GM10266 (cell line): ENCODE data around the gene TCIRG1.

Source experiments
- DNase-seq: peaks from one replicate; pipeline ENCODE4 v3.0.0; 2012; ENCODE audit errors: extremely low spot score
- TF ChIP-seq, protein P1 (sequence below): IDR thresholded peaks from 2 replicates; pipeline ENCODE4 v1.5.1; 2012; ENCODE audit warnings: mild to moderate bottlenecking, low read depth; ENCODE audit not compliant: control insufficient read depth, insufficient read depth; ENCODE audit errors: missing control alignments

TCIRG1 gene

DNA sequence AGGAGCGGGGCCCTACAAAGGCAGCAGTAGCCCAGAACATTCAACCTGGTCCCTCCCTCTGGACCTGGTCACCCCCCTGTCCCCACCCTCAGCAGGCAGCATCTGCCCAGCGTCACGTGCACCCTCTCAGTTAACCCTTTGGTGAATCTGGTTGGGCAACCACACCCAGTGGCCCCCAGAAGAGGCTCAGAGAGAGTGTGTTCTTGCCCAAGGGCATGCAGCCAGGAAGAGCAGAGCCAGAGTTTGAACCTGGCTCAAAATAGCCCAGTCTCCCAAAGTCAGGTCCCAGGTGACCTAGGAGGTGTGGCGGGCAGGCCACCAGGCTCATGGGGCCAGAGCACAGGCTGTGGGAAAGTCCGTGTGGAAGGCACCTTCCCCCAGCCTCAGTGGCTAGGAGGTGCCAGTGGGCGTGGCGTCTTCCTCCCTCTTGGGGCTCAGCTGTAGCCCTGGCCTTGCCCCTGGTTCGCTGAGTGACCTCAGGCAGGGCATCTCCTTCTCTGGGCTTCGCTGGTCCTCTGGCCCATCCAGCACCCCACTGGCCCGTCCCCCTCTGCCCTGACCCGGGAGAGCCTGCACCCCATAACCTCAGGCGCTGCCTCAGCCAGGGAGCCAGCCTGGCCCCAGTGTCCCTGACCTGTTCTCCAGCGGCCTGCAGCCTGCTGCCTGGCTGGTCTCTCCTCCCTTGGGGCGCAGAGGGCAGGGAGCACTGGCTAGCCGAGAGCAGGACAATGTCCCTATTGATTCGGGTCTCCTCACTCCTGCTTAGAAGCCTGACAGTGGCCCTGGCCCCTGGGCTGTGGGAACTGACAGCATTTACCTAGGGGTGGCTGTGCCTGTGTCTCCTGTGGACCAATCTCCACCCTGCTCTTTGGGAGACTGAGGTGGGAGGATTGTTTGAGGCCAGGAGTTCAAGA, 21.7 kb upstream of the TCIRG1 start:
- DNase-seq: no peak
- TF ChIP-seq, protein P1, sequence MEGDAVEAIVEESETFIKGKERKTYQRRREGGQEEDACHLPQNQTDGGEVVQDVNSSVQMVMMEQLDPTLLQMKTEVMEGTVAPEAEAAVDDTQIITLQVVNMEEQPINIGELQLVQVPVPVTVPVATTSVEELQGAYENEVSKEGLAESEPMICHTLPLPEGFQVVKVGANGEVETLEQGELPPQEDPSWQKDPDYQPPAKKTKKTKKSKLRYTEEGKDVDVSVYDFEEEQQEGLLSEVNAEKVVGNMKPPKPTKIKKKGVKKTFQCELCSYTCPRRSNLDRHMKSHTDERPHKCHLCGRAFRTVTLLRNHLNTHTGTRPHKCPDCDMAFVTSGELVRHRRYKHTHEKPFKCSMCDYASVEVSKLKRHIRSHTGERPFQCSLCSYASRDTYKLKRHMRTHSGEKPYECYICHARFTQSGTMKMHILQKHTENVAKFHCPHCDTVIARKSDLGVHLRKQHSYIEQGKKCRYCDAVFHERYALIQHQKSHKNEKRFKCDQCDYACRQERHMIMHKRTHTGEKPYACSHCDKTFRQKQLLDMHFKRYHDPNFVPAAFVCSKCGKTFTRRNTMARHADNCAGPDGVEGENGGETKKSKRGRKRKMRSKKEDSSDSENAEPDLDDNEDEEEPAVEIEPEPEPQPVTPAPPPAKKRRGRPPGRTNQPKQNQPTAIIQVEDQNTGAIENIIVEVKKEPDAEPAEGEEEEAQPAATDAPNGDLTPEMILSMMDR: no peak

DNA sequence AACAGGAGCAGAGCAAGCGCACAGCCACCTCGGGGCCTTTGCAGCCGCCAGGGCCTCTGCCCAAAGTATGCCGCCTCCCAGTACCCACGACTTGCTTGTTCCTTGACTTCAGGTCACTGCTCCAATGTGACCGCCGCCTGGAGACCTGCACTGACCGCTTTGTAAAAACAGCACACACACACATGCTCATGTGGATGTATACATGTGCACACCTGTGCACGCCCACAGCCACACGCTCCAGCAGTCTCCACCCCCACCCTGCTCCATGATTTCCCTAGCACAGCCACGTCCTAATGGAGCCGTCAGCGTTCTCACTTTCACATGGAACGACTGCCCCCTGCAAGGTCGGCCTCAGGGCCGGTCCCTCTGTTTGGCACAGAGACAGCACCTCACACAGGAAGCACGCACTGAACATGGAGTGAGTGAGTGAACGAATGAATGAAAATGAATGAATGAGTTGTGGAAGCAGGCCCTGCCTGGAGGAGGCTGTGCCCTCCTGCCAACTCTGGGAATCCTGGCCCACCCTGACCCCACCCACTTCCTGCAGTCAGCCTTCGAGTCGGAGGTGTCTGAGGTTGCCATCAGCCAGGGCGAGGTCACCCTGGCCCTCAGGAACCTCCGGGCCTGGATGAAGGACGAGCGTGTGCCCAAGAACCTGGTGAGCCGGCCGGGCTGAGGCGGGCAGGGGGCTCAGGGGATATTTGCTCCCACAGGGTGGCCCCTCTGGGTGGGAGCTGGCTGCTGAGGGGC, 20.7 kb upstream of the TCIRG1 start:
- no peak for DNase-seq
- TF ChIP-seq, protein P1: no peak

- TF ChIP-seq, protein P1: no peak
These were observed 20.1 kb upstream of the TCIRG1 start for GRCh38 chr11:68018730-68019190.

DNA sequence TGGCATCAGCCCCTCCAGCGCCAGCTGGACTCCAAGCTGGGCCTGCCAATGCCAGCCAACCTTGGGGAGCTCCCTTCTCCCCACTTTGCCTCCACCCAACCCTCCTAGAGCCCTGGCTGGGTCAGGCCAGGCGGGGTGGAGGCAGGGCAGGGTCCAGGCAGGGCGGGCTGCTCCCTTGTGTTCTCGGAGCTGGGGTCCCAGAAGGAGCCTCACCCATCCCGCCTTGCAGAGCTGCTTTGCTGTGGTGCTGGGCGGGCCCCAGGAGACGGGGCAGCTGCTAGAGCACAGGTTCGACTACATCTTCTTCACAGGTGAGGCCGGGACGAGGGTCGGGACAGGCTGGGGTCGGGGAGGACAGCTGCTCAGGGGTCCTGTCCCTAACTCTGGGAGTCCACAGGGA, 19.3 kb upstream of the TCIRG1 start:
- DNase-seq: no peak
- TF ChIP-seq, protein P1: no peak

More at GRCh38 chr11:68018730-68019190, 20.1 kb upstream of the TCIRG1 start:
- DNase-seq: no peak

GRCh38 chr11:68020575-68020974, 18.2 kb upstream of the TCIRG1 start:
- DNase-seq: no peak

DNA sequence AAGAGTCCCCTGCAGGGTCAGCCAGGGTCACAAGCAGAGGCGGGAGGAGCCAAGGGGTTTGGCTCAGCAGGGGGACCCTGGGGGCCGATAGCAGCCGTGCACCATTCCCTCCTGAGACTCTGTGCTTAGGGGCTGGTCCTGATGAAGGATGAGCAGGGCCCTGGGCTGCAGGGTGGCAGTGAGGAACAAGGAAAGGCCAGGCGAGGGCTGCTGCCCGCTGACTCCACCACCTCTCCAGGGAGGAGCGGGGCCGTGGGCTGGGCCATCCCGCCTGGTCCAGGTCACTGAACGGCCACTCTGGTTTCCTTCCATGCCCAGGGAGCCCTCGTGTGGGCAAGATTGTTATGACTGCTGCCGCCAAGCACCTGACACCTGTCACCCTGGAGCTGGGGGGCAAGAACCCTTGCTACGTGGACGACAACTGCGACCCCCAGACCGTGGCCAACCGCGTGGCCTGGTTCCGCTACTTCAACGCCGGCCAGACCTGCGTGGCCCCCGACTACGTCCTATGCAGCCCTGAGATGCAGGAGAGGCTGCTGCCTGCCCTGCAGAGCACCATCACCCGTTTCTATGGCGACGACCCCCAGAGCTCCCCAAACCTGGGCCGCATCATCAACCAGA, 17.5 kb upstream of the TCIRG1 start:
- no peak for DNase-seq
- TF ChIP-seq, protein P1: peak; percentile 37

More at GRCh38 chr11:68020575-68020974, 18.2 kb upstream of the TCIRG1 start:
- TF ChIP-seq, protein P1: no peak

GRCh38 chr11:68022531-68022930, 16.3 kb upstream of the TCIRG1 start:
- TF ChIP-seq, protein P1: no peak
- DNase-seq: no peak
